AG09319 (cell line): ENCODE results near the gene TAB3.

Source experiments
- DNase-seq: peaks from one replicate; pipeline ENCODE4 v3.0.0-alpha.2; 2010; ENCODE audit warnings: low read depth; ENCODE audit errors: extremely low read depth
- TF ChIP-seq, protein P1 (sequence below): IDR thresholded peaks from 2 replicates; pipeline ENCODE4 v1.5.1; 2011; ENCODE audit warnings: low read depth, mild to moderate bottlenecking, inconsistent platforms, low read length, moderate library complexity

The TAB3 gene, protein sequence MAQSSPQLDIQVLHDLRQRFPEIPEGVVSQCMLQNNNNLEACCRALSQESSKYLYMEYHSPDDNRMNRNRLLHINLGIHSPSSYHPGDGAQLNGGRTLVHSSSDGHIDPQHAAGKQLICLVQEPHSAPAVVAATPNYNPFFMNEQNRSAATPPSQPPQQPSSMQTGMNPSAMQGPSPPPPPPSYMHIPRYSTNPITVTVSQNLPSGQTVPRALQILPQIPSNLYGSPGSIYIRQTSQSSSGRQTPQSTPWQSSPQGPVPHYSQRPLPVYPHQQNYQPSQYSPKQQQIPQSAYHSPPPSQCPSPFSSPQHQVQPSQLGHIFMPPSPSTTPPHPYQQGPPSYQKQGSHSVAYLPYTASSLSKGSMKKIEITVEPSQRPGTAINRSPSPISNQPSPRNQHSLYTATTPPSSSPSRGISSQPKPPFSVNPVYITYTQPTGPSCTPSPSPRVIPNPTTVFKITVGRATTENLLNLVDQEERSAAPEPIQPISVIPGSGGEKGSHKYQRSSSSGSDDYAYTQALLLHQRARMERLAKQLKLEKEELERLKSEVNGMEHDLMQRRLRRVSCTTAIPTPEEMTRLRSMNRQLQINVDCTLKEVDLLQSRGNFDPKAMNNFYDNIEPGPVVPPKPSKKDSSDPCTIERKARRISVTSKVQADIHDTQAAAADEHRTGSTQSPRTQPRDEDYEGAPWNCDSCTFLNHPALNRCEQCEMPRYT

DNA sequence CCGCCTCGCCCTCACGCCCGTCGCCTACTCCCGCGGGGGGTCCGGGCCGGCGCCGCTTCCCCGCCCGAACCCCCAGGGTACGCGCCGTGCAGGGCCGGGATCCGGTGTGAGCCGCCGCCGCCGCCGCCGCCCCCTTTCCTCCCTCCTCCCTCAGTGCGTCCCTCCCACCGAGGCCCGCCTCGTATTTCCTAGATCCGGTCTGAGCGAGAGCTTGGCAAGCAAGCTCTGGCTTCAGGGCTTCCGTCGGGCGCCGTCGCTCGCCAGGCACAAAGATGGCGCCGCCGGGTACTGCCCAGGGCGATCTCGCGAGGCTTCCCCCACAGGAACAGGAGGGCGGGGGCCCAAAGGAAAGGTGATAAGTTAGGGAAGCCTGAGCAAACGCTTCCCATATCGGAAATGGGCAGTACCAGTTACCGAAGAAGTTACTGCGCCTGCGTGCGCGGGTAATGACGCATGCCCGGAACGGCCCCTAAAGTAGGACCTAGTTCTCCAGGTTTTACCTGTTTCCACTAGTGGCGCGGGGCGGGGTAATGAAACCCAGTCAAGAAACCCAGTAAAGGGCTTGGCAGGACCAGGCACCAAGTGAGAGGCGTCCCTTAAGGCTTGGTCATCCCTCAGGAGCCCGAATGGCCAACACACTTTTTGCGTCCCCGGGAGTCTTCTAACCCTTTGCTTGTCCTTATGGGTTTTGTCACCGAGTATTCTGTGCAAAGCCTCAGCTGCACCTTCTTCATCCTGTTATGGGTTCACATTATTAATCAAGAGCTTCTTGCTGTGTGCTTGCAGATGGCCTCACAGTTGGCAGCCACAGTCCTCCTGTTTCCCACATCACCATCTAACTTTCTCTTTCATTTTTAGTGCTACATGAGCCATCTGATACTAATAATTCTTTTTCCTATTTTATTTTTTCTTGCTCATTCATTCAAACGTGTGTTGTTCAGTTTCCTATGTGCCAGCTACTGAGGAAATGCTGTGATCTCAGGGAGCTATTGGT is at the start of gene TAB3:
Gene TAB3, minus strand, starts transcription at position 108 of the 994 bp plus-strand sequence. CDS start 29,666 bp downstream, outside the sequence.
- TF ChIP-seq, protein P1, sequence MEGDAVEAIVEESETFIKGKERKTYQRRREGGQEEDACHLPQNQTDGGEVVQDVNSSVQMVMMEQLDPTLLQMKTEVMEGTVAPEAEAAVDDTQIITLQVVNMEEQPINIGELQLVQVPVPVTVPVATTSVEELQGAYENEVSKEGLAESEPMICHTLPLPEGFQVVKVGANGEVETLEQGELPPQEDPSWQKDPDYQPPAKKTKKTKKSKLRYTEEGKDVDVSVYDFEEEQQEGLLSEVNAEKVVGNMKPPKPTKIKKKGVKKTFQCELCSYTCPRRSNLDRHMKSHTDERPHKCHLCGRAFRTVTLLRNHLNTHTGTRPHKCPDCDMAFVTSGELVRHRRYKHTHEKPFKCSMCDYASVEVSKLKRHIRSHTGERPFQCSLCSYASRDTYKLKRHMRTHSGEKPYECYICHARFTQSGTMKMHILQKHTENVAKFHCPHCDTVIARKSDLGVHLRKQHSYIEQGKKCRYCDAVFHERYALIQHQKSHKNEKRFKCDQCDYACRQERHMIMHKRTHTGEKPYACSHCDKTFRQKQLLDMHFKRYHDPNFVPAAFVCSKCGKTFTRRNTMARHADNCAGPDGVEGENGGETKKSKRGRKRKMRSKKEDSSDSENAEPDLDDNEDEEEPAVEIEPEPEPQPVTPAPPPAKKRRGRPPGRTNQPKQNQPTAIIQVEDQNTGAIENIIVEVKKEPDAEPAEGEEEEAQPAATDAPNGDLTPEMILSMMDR, result no peak
- peak; percentile 93 for DNase-seq

GRCh38 chrX:30938295-30938694 is 49.2 kb upstream of the TAB3 start:
- no peak for DNase-seq
- TF ChIP-seq, protein P1, result no peak

GRCh38 chrX:30935985-30936384 is 46.9 kb upstream of the TAB3 start:
- TF ChIP-seq, protein P1, result no peak
- no peak for DNase-seq

DNA sequence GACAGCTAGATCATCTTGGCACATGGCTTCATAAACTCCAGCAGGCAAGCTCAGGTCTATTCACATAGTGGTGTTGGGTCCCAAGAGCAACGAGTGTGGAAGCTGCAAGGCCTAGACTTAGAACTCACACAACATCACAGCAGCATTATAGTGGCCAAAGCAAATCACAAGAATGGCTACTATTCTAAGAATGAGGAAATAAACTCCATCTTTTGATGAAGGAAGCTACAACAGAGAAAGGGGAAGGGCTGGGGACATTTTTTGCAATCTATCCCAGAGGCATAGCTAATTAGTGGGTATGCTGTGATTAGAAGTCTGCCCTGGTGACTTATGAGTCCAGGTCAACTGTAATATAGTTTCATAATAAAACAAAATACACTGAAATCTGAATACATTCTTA is 42.9 kb upstream of the TAB3 start:
- DNase-seq, result no peak
- TF ChIP-seq, protein P1, result no peak

DNA sequence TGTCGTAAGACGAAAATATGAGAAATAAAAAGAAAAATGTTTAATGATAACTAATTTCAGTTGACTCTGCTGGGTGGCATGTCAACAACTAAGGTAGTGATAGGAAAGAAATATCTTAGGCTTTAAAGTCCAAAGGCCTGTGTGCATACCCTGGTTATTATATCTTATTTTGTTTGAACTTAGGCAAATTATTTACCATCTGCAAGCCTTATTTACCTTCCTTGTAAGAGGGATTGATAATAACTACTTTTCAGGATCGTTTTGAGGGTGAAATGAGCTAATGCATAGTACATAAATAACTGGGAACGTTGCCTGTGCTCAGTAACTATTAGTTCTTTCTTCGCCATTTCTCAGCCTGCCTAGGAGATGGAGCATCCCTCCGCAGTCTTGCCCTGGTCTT is 41.6 kb upstream of the TAB3 start:
- TF ChIP-seq, protein P1, result no peak
- no peak for DNase-seq

- DNase-seq, result no peak
- TF ChIP-seq, protein P1, result no peak
Observed at GRCh38 chrX:30930143-30930542, 41.1 kb upstream of the TAB3 start.
